ENCODE measurements around the gene RERGL.

GRCh38 chr12:18101043-18101442, 11.1 kb upstream of the RERGL start:
- no peak for TF ChIP-seq CTCF (IDR thresholded peaks at IDR 0.05; ENCODE audit: insufficient read depth, low read length)
- no peak for TF ChIP-seq POLR2AphosphoS5 (IDR thresholded peaks at IDR 0.05; ENCODE audit: low read depth)
